Ovary (tissue), 9 donors: Measurements from ENCODE around the gene PCDH1. TPM values are rescaled to one million over a fixed set of nuclear protein-coding genes. Genes with fewer than 3 reads are reported as not detected.
A peak's percentile ranks its signal among the peaks of the same experiment; 100 is the strongest.

Experiments
- DNase-seq, 5 donors: peaks; one replicate each; pipeline ENCODE4 v3.0.0-alpha.2; 2019 to 2020
- H3K27ac ChIP-seq, 2 donors: fragments of 200-600 bp; one replicate each; pipeline versions ENCODE4 v1.5.1 to v1.8.0; 2019 to 2022
- H3K27me3 ChIP-seq: fragments of 200-600 bp; one replicate; pipeline ENCODE4 v1.8.0; 2022
- H3K36me3 ChIP-seq: fragments of 200-600 bp; sonication (generic); one replicate; pipeline ENCODE4 v1.5.1; 2019
- H3K4me1 ChIP-seq: one replicate; pipeline ENCODE4 v1.8.1; 2013; ENCODE audit warnings: mild to moderate bottlenecking, moderate library complexity; ENCODE audit not compliant: insufficient read depth
- H3K4me3 ChIP-seq: fragments of 200-600 bp; sonication (generic); one replicate; pipeline ENCODE4 v1.5.1; 2017
- H3K9me3 ChIP-seq, 2 donors: fragments of 200-600 bp in 1 of 2; sonication (generic) in 1 of 2; one replicate each; pipeline versions ENCODE4 v1.5.1 to v1.8.1; 2013 to 2019; ENCODE audit warnings: mild to moderate bottlenecking in 1 of 2, moderate library complexity in 1 of 2
- EP300 ChIP-seq: sonication (generic); formaldehyde crosslinking; IDR thresholded peaks from one replicate; pipeline ENCODE4 v1.6.1; 2017; ENCODE audit warnings: antibody characterized with exemption
- POLR2A ChIP-seq: fragments of 450-650 bp; IDR thresholded peaks from one replicate; pipeline ENCODE4 v1.6.1; 2017; ENCODE audit warnings: antibody characterized with exemption, mild to moderate bottlenecking, moderate library complexity
- WGBS, 3 donors: extraction: QIAGEN DNeasy Blood & Tissue Kit in 1 of 3; methylation state at CpG; one replicate each; pipeline versions ENCODE4 v1.1.5 to v1.1.7; 2013 to 2017; 5-methylcytosine and 5-hydroxymethylcytosine counted together
- intact Hi-C, 4 donors: fragments of 100-400 bp; cut with DNase I; formaldehyde crosslinking; loops; one replicate each; pipeline versions ENCODE4 v1.11.0 to v1.15.1; 2022 to 2023
- polyA plus RNA-seq, 2 donors: library from polyadenylated mRNA; stranded (reverse); fragments of 200-250 nt in 1 of 2; fragments of 350-450 nt in 1 of 2; fragmentation: Illumina TruSeq in 1 of 2; extraction: RNeasy Lipid Tissue Mini Kit (QIAGEN cat#74804) in 1 of 2; gene quantifications; one replicate each; pipeline ENCODE4 v1.2.3, GENCODE V29; 2013 to 2014
- total RNA-seq, 7 donors: library from RNA; depleted of rRNA in 2 of 7; stranded (reverse); fragments of >200 nt in 2 of 7; fragmentation: NEBNext Ultra II Directional in 3 of 7; extraction: Animal tissue kit (Norgen Biotek cat#: 25700) in 3 of 7; gene quantifications; one replicate each; pipeline versions ENCODE4 v1.1.0 to v1.2.4, GENCODE V29; 2016 to 2023
- TF ChIP-seq, protein P1 (sequence below), 3 donors: fragments of 450-650 bp in 2 of 3; fragments of 200-600 bp in 1 of 3; IDR thresholded peaks; one replicate each; pipeline versions ENCODE4 v1.5.1 to v1.8.0; 2016 to 2022; ENCODE audit warnings: antibody characterized with exemption in 3 of 3, mild to moderate bottlenecking in 1 of 3
- donor health status: DM: no; HTN: no; CAD: no; lungs with moderate emphysema.
- donor health status: DM: no; HTN: no; CAD: no.
- donor health status: Bipolar disorder and iron deficiency.
- donor health status: DM: yes; HTN: yes; CAD: no.
- donor health status: DM: no; HTN: no; CAD: no.
- donor health status: DM: yes; HTN: yes; CAD: no.

The PCDH1 gene
- total and polyA plus RNA-seq, 9 donors = 3.2 to 13.8 (median 7.0) TPM

DNA sequence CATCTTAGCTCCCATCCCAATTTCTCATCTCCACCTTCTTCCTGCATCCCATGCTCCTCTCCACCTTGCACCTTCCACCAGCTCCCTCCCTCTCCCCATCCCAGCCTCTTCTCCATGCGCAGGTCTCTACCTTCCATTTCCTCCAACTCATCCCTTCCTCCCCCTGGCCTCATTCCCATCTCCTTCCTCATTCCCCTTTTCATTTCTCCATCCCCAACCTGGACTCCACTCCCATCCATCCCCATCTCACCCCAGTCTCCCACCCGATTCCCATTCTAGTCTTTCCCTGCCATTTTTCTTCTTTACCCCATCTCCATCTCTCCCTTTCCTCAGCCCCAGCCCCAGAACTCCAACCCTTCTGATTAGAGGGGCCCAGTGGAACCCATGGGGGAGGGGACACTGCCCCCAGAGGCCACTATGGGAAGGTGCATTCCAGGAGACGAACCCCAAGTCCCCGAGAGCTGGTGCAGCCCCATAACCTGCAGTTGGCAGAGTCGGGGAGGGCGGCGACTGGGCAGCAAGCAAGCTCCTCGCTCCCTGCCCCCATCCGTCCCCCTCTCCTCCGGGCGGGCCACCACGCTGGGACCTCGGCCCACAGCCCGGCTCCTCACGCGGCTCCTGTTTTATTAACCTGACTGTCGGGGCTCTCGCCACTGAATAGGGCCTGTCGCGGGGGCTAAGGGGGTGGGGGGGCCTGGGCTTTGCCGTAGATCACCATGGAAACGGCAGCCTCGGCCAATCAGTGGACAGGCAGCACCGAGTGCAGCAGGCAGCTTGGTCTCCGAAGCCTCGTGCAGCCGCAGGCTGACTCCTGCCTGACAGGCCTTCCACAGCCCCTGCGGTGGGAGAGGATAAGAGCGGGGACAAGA is 66.7 kb downstream of the PCDH1 start:
- TF ChIP-seq EP300 = no peak
- no peak for TF ChIP-seq POLR2A
- TF ChIP-seq, protein P1, sequence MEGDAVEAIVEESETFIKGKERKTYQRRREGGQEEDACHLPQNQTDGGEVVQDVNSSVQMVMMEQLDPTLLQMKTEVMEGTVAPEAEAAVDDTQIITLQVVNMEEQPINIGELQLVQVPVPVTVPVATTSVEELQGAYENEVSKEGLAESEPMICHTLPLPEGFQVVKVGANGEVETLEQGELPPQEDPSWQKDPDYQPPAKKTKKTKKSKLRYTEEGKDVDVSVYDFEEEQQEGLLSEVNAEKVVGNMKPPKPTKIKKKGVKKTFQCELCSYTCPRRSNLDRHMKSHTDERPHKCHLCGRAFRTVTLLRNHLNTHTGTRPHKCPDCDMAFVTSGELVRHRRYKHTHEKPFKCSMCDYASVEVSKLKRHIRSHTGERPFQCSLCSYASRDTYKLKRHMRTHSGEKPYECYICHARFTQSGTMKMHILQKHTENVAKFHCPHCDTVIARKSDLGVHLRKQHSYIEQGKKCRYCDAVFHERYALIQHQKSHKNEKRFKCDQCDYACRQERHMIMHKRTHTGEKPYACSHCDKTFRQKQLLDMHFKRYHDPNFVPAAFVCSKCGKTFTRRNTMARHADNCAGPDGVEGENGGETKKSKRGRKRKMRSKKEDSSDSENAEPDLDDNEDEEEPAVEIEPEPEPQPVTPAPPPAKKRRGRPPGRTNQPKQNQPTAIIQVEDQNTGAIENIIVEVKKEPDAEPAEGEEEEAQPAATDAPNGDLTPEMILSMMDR (IDR thresholded peaks at IDR 0.05) = no peak
- Histone ChIP-seq H3K4me1 (no peaks in the 10 kb centered on the region), H3K9me3 (no peaks in the 10 kb centered on the region), H3K4me3 (no peak overlapping the region), H3K27me3 (no peaks in the 10 kb centered on the region), H3K36me3 (no peaks in the 10 kb centered on the region), H3K27ac (no peak overlapping the region)
- intact Hi-C loops = no loop called here
- peak in 1 of 5 donors; percentile 18 for DNase-seq
- 11 to 26% (median 18%) methylated on average over 29 of the region's 29 CpGs for whole genome bisulfite sequencing, 3 donors

- H3K9me3 ChIP-seq = no peaks in the 10 kb centered on the region
- 79 to 84% (median 80%) methylated on average over 3 of the region's 3 CpGs for WGBS, 3 donors
- TF ChIP-seq POLR2A (no peak), EP300 (no peak)
- TF ChIP-seq, protein P1 (IDR thresholded peaks at IDR 0.05) = no peak
- H3K27me3 ChIP-seq = no peaks in the 10 kb centered on the region
- H3K36me3 ChIP-seq = no peaks in the 10 kb centered on the region
- no peak overlapping the region for H3K27ac ChIP-seq
- no peaks in the 10 kb centered on the region for H3K4me1 ChIP-seq
- intact Hi-C loops = no loop called here
- no peak overlapping the region for H3K4me3 ChIP-seq
- DNase-seq = no peak
Observed at GRCh38 chr5:141810702-141811101, 67.5 kb downstream of the PCDH1 start.

DNA sequence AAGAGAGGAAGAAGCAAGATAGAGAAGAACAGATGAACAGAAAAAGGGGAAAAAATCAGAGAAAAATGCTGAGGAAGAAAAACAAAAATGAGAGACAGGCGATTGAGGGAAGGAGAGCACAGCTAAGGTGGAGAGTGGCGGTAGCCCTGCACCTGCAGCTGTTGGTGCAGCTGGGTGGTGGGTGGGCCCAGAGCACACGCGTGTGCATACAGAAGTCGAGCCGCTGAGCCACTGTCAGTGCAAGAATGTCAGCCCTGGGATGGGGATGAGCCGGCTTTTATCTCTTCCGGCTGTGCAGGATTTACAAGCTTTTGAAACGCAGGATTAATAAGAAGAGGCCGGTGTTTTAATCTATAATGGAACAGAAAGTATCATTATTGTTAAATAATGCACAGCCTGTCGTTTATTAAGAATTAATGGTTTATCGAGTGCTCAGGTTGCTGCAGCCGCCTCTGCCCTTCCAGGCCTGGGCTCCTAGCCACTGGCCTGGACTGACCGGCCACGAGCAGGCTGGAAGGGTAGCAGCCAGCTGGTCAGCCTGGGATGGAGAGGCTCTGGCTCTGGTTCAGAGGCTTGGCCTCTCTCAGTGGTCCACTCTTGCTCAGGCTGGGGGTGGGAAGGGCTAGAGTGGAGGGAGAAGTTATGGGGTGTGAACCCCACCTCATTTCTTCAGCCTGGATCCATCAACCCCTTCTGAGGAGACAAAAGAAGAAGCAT is 68.7 kb downstream of the PCDH1 start:
- Histone ChIP-seq H3K27ac (no peak overlapping the region), H3K27me3 (no peaks in the 10 kb centered on the region), H3K9me3 (no peaks in the 10 kb centered on the region), H3K4me1 (no peaks in the 10 kb centered on the region), H3K36me3 (no peaks in the 10 kb centered on the region), H3K4me3 (no peak overlapping the region)
- WGBS, 3 donors = 22 to 31% (median 30%) methylated on average over 15 of the region's 15 CpGs
- no peak for TF ChIP-seq POLR2A
- no peak for TF ChIP-seq EP300
- TF ChIP-seq, protein P1 (IDR thresholded peaks at IDR 0.05) = no peak
- DNase-seq = no peak
- intact Hi-C loops = no loop called here

DNA sequence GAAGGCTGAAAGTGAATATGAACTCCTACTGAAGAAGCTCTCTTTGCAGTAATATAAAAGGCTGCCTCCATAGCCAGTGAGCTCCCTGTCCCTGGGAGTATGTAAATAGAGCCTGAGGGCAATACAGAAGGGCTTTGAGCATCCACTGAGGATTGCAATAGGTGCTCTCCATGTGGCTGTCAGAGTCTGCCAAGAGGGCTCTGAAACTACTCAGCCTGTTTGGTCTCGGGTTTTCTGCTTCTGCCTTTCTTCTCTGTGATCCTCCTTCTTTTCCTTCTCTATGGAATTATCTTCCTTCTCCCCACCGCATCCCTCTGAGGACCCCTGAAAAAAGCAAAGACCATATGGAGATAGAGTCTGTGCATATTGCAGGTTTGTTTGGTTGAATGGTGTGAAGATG is 69.4 kb downstream of the PCDH1 start:
- Histone ChIP-seq H3K9me3 (no peaks in the 10 kb centered on the region), H3K4me3 (no peak overlapping the region), H3K27me3 (no peaks in the 10 kb centered on the region), H3K27ac (no peak overlapping the region), H3K4me1 (no peaks in the 10 kb centered on the region), H3K36me3 (no peaks in the 10 kb centered on the region)
- TF ChIP-seq, protein P1 (IDR thresholded peaks at IDR 0.05) = no peak
- TF ChIP-seq POLR2A = no peak
- TF ChIP-seq EP300 = no peak
- DNase-seq = no peak
- 61 to 76% (median 68%) methylated on average over 2 of the region's 2 CpGs for WGBS, 3 donors
- intact Hi-C loops = no loop called here
